ENCODE data around the gene RBM24.

Gene RBM24

GRCh38 chr6:17281100-17281496 lies at the start of gene RBM24:
Gene RBM24 (plus strand): TSS chr6:17281361. CDS start chr6:17281582, 221 bp downstream.
- DNase-seq (ENCODE audit: extremely low read depth in 1 of 2, low read depth in 1 of 2) = no peak

DNA sequence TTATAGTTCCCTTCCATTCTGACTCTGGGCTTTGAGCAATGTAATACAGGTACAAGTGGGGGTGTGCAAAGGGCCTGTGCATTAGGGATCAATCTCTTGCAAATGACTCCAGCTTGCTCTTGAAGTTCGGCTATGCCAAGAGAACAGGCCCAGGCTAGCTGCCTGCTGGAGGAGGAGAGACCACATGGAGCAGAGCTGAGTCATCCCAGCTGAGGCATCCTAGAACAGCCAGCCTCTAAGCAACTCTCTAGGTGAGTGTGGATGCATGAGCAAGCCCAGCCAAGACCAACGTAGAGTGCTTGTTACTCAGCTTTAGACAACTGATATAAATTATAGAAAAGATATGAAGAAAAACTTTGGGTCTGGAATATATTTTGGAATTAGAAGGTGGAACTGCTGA lies 47.6 kb upstream of the RBM24 start:
- no peak for DNase-seq (ENCODE audit: extremely low read depth in 1 of 2, low read depth in 1 of 2)

GRCh38 chr6:17237246-17237645 lies 43.9 kb upstream of the RBM24 start:
- DNase-seq (ENCODE audit: extremely low read depth in 1 of 2, low read depth in 1 of 2) = no peak

DNA sequence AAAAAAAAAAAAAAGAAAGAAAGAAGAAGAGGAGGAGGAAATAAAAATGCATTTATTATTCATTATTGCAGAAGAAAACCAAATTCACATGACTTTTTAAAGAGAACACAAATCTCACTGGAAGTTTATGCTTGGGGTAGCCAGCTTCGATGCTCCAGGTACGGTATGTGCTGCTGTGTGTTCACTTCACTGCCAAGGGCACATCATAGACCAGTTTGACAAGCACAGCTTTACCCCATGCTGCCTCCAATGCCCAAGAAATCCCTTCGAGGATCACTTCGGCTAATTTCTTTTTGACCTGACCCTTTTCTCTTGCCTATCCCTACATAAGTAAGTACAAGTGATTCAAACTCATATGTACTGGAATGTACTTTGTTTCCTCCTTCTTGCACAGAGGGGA lies 41.9 kb upstream of the RBM24 start:
- no peak for DNase-seq (ENCODE audit: extremely low read depth in 1 of 2, low read depth in 1 of 2)

GRCh38 chr6:17240803-17241500 lies 40.2 kb upstream of the RBM24 start:
- DNase-seq (ENCODE audit: extremely low read depth in 1 of 2, low read depth in 1 of 2) = no peak

GRCh38 chr6:17242087-17242486 lies 39.1 kb upstream of the RBM24 start:
- DNase-seq (ENCODE audit: extremely low read depth in 1 of 2, low read depth in 1 of 2) = no peak

GRCh38 chr6:17250237-17250636 lies 30.9 kb upstream of the RBM24 start:
- no peak for DNase-seq (ENCODE audit: extremely low read depth in 1 of 2, low read depth in 1 of 2)

DNA sequence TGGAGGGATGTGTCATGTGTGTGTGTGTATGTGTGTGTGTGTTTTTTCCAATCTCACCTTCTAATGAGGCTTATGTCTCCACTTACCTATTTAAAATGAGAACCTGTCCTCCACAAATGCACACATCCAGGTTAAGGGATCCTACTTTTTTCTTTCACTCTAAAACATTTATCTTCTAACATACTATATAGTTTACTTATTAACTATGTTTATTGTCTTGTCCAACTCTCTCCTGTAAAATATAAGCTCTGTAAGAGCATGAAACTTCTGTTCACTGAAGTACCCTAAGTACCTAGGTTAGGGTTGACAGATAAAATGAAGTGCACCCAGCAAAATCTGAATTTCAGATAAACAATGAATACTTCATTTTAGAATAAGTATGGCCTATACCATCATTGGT lies 29.2 kb upstream of the RBM24 start:
- DNase-seq (ENCODE audit: extremely low read depth in 1 of 2, low read depth in 1 of 2) = no peak

DNA sequence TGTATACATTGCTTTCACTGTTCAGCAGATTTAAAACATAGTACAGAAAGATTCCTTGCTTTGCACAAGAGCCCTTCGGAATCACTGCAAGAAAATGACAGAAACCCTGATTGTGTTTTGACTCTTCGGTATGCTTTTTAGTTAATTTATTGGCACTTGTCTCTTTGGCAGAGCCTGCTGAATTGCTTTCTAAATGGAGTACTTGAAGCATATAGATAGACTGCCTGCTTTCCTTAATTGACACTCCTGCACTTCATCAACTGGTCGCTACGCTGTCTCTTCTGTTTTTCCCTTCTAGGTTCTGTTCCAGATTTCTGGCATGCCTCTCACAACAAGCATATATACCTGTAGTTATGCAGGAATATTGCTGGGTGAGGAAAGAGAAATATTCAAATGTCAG lies 22.4 kb upstream of the RBM24 start:
- DNase-seq (ENCODE audit: extremely low read depth in 1 of 2, low read depth in 1 of 2) = no peak

DNA sequence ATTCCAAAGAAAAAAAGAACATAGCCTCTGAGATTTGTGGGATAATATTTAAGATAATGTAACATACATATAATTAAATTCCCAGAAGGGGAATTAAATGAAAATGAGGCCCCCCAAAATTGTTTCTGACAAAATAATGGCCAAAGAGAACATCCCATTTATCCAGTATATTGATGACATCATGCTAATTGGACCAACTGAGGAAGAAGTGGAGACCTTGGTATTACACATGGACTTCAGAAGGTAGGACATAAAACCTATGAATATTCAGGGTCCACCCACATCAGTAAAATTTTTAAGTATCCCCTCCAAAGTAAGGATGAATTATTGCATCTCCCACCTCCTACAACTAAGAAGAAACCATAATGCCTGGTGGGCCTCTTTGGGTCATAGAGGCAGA lies 15.6 kb upstream of the RBM24 start:
- DNase-seq (ENCODE audit: extremely low read depth in 1 of 2, low read depth in 1 of 2) = no peak

DNA sequence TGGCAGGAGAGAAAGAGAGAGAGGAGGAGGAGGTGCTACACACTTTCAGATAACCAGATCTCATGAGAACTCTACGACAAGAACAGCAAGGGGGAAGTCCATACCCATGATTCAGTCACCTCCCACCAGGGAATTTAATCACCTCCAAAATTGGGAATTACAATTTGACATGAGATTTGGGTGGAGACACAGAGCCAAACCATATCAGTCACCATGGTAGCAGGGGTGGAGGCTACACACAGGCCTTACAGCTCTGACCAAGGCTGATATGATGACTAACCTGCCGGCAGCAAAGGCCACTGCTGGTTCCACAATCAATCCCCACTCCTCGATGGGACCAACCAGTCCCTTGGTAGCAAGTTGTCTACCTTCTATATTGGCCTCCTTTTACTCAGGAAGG lies 13.6 kb upstream of the RBM24 start:
- no peak for DNase-seq (ENCODE audit: extremely low read depth in 1 of 2, low read depth in 1 of 2)

DNA sequence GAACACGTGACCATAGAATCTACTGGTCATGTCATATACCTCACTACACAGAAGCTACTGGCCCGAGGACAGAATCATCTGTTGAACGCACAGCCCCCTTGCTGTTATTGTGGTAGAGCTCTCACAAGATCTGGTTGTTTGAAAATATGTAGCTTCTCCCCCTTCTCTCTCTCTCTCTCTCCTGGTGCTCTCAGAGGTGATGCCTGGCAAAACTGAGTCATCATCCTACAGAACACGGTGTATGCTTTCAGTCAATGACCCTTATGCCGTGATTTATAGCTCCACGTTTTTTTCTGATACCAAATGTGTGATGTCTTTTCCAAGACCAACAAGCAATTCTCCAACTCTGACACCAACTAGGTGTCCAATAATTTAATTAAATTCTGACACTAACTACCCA lies 13.0 kb upstream of the RBM24 start:
- DNase-seq (ENCODE audit: extremely low read depth in 1 of 2, low read depth in 1 of 2) = no peak

DNA sequence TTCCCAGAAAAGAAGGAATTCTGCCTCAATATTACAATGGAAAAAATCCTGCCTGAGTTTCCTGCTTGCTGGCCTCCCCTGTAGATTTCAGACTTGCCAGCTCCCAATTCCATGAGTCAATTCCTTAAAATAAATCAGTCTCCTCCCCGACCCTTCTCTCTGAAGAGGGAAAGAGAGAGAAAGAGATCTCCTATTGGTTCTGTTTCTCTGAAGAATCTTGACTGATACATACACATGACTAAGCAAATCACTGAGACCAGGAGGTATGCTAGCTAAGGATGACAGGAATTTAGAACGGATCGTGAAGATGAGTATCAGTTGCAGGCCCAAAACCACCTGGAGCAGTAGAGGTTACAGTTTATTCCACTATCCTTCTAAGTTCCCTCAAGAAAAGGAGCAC lies 11.3 kb upstream of the RBM24 start:
- no peak for DNase-seq (ENCODE audit: extremely low read depth in 1 of 2, low read depth in 1 of 2)

DNA sequence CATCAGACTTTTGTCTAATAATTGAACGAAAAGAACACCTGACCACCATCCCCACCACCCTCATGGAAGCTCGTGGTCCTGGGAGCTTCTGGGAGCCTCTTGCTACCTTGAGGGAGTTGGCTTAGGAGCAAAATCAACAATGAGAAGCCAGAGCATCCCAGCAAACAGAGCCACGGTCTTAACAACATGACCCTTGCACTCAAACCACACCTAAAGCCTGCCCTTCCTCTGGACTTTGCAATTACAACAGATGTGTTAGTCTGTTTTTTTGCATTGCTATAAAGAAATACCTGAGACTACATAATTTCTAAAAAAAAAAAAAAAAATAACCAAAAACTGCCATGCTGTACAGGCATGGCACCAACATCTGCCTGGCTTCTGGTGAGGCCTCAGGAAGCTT lies 9.5 kb upstream of the RBM24 start:
- DNase-seq (ENCODE audit: extremely low read depth in 1 of 2, low read depth in 1 of 2) = no peak

GRCh38 chr6:17276766-17277165 lies 4.4 kb upstream of the RBM24 start:
- DNase-seq (ENCODE audit: extremely low read depth in 1 of 2, low read depth in 1 of 2) = no peak

- no peak for DNase-seq (ENCODE audit: extremely low read depth in 1 of 2, low read depth in 1 of 2)
Observed at GRCh38 chr6:17277256-17277655, 3.9 kb upstream of the RBM24 start.

GRCh38 chr6:17278289-17279063 lies 2.7 kb upstream of the RBM24 start:
- no peak for DNase-seq (ENCODE audit: extremely low read depth in 1 of 2, low read depth in 1 of 2)

DNA sequence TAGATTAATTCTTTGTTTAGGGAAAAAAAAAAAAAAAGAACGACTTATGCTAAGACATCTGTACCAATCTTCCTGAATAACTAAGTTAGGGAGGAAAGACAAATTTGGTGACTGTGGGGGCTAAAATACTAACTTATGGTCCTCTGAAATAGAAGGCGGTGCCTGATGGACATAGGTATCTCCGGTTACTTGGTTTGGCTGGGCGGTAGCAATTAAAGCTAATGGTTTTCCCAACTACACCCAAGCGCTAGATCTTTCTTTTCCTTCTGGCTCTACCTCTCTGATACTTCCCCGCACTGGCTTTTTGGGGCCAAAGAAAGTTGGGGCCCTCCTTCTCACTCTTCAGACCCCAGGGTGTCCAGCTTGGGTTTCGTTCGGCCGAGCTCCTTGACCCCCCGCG lies 1.0 kb upstream of the RBM24 start:
- DNase-seq (ENCODE audit: extremely low read depth in 1 of 2, low read depth in 1 of 2) = no peak

DNA sequence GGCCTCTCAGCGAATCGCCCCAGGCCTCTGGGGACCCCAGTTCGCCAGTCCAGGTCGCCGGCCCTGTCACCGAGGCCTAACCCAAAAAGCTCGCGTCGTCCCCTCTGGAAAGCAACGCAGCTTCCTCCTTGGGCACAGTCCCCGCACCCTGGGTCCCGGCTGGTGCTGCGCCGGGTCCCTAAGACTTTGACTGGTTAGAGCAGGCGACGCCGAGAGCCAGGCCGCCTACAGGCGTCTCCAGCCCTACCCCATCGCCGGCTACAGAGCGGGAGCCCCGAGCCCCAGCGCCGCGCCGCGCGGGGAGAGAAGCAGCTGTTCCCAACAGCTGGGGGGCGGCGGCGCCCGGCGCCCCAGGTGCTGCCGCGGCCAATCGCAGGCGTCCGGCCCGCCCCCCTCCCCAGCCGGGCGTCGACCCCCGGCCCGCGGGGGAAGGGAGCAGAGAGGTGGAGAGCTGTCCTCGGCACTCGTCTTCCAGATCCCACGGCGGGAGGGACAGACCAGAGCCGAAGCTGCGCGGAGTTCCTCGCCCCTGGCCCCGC lies 540 bp upstream of the RBM24 start:
- no peak for DNase-seq (ENCODE audit: extremely low read depth in 1 of 2, low read depth in 1 of 2)

DNA sequence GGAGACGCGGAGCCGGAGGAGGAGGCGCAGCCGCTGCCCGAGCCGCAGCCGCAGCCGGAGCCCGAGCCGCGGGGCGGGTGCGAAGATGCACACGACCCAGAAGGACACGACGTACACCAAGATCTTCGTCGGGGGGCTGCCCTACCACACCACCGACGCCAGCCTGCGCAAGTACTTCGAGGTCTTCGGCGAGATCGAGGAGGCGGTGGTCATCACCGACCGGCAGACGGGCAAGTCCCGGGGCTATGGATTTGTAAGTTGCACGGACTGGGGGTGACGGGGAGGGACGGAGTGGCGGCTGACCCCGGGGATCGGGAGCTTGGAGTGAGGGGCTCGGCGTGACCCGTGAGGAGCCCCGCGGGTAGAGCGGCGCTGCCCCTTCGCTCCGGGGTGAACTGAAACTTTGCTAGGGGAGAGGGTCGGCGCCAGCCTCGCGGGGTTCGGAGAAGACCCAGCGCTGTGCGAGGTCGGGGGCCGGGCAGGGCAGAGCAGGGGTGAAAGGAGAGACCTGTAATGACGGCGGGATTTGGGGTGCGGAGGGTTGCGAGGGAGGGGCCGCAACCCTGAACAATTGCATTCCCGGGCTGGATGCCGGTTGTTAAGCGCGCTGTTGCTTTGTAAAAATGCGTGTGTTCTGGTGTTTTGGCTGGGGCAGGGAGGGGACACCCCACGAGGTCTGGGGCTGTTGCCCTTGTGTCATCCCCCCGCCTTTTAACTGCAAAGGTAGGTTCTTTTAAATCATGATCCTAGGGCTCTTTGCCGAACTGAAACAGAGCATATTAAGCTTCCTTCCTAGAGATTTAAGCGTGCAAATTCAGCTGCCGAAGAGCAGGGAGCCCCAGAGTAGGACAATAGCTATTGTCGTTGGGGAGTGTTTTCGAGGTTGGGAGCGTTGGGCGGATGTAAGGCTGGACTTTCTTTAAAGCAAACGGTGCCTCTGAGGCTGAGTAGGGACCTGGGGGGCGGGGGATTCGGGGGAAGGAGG lies 628 bp downstream of the RBM24 start:
- DNase-seq (ENCODE audit: extremely low read depth in 1 of 2, low read depth in 1 of 2) = no peak

GRCh38 chr6:17283074-17283473 lies 1.9 kb downstream of the RBM24 start:
- DNase-seq (ENCODE audit: extremely low read depth in 1 of 2, low read depth in 1 of 2) = no peak

Data from activated CD8-positive, alpha-beta memory T cell treated with anti-CD3 and anti-CD28 coated beads for 1 hour (primary cell).